Spleen (tissue), 7 donors: ENCODE measurements around the gene B4GALT6.

Experiments
- POLR2A ChIP-seq, 3 donors: fragments of 450-650 bp; IDR thresholded peaks; one replicate each; pipeline ENCODE4 v1.5.1; 2017; ENCODE audit warnings: antibody characterized with exemption in 3 of 3, mild to moderate bottlenecking in 1 of 3
- TF ChIP-seq, protein P1 (sequence below), 11 experiments: fragments of 200-600 bp in 7 of 11; fragments of 450-650 bp in 4 of 11; sonication (generic) in 4 of 11; IDR thresholded peaks in 8 of 11; conservative IDR thresholded peaks in 3 of 11; 1 replicate in 7 of 11; 2 replicates in 4 of 11; pipeline versions ENCODE4 v1.4.0 to v1.8.0; 2016 to 2021; ENCODE audit warnings: antibody characterized with exemption in 11 of 11, inconsistent platforms in 4 of 11, mild to moderate bottlenecking in 1 of 11
- donor health status: DM: no; HTN: no; CAD: no; lungs with moderate emphysema.
- donor health status: DM: no; HTN: no; CAD: no.
- donor health status: DM: no; HTN: no; CAD: no.

- no peak for TF ChIP-seq POLR2A (IDR thresholded peaks at IDR 0.05)
- TF ChIP-seq, protein P1, sequence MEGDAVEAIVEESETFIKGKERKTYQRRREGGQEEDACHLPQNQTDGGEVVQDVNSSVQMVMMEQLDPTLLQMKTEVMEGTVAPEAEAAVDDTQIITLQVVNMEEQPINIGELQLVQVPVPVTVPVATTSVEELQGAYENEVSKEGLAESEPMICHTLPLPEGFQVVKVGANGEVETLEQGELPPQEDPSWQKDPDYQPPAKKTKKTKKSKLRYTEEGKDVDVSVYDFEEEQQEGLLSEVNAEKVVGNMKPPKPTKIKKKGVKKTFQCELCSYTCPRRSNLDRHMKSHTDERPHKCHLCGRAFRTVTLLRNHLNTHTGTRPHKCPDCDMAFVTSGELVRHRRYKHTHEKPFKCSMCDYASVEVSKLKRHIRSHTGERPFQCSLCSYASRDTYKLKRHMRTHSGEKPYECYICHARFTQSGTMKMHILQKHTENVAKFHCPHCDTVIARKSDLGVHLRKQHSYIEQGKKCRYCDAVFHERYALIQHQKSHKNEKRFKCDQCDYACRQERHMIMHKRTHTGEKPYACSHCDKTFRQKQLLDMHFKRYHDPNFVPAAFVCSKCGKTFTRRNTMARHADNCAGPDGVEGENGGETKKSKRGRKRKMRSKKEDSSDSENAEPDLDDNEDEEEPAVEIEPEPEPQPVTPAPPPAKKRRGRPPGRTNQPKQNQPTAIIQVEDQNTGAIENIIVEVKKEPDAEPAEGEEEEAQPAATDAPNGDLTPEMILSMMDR (IDR thresholded peaks at IDR 0.05 in 8 of 11, conservative IDR thresholded peaks at IDR 0.05 in 3 of 11), result no peak
Observed at GRCh38 chr18:31643003-31643402, 41.4 kb downstream of the B4GALT6 start.
